NT2/D1 (cell line): ENCODE data around the gene FAF1.
"Not testable (repeated sequence)": the region's sequence is repeated elsewhere in the genome, so short reads cannot be mapped to it uniquely, and the experiment has no call there.

Experiments
- DNase-seq: peaks from one replicate; pipeline ENCODE4 v3.0.0-alpha.2; 2011; ENCODE audit warnings: low read depth, low spot score
- H3K27me3 ChIP-seq: 2 replicates; pipeline ENCODE4 v1.6.0; 2011; ENCODE audit warnings: mild to moderate bottlenecking; ENCODE audit not compliant: insufficient read length, insufficient read depth
- H3K36me3 ChIP-seq: 2 replicates; pipeline ENCODE4 v1.6.1; 2011; ENCODE audit warnings: mild to moderate bottlenecking, low read length, mixed read lengths; ENCODE audit not compliant: insufficient read depth, insufficient read length
- H3K4me1 ChIP-seq: 2 replicates; pipeline ENCODE4 v1.5.1; 2011; ENCODE audit not compliant: insufficient read depth, insufficient read length
- H3K4me3 ChIP-seq: 2 replicates; pipeline ENCODE4 v1.5.1; 2011; ENCODE audit warnings: low read depth; ENCODE audit not compliant: insufficient read length
- H3K9ac ChIP-seq: 2 replicates; pipeline ENCODE4 v1.6.0; 2011; ENCODE audit warnings: low read depth; ENCODE audit not compliant: insufficient read length
- H3K9me3 ChIP-seq: 2 replicates; pipeline ENCODE4 v1.5.1; 2011; ENCODE audit warnings: mild to moderate bottlenecking, low read length; ENCODE audit not compliant: insufficient read depth
- SUZ12 ChIP-seq: IDR thresholded peaks from 2 replicates; pipeline ENCODE4 v1.6.1; 2011; ENCODE audit not compliant: insufficient read length, insufficient read depth; ENCODE audit errors: extremely low read depth
- YY1 ChIP-seq: IDR thresholded peaks from 2 replicates; pipeline ENCODE4 v1.6.1; 2011; ENCODE audit not compliant: insufficient read length, insufficient read depth
- ZNF274 ChIP-seq: IDR thresholded peaks from 2 replicates; pipeline ENCODE4 v1.6.1; 2011; ENCODE audit warnings: mild to moderate bottlenecking, low read depth, low read length

Gene FAF1

DNA sequence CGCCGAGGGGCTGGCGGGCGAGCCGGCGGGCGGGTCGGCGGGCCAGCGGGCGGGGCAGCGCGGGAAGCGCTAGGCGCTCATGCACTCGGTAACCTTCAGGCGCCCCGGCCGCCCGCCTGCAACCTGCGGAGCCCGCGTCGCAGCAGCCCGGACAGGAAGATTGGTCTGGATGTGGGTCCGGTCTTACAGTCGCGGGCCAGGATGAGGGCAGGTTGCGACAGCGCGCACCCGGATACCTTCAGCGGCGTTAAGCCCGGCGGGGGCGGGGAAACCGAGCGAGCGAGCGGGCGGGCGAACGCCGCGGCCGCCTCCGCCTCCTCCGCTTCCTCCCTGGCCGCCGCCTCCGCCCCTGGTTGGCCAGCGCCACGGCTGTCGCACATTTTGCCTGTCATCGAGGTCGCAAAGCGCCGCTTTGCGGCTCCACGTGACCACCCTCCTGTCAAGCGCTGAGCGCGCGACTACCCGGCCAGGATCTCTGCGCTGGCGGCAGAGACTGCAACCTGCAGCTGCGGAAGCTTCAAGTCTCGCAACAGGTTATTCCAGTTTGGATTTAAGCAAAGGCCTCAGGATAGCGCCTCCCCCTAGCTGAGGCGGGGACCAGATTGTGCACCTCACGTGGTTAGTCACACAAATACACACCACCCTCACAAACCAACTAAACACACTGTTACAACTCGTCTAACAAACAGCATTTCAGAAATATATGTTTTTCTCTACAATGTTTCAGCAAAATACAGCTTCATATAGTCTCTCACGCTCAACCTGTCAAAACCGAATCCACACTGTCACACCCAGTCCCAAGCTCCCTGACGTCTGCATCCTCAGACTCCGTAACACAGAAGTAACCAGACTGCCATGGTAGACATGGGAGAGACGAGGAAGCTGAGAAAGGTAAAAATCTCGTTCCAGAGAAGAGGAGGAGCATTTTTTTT, at the start of gene FAF1:
FAF1 (minus strand) TSS at position 355 of the 932 bp plus-strand sequence. CDS start 456 bp downstream, outside the sequence.
- peaks cover 28% of the 10 kb centered on the region for H3K27me3 ChIP-seq
- H3K36me3 ChIP-seq = no peaks in the 10 kb centered on the region
- no peak for TF ChIP-seq SUZ12
- TF ChIP-seq ZNF274 = no peak
- TF ChIP-seq YY1 = peak; percentile 52
- H3K9me3 ChIP-seq = no peaks in the 10 kb centered on the region
- peak within 1 kb of the TSS; percentile 94 for H3K4me3 ChIP-seq
- H3K9ac ChIP-seq = peak within 1 kb of the TSS; percentile 91
- peaks cover 2% of the 10 kb centered on the region for H3K4me1 ChIP-seq
- DNase-seq = peak; percentile 99

DNA sequence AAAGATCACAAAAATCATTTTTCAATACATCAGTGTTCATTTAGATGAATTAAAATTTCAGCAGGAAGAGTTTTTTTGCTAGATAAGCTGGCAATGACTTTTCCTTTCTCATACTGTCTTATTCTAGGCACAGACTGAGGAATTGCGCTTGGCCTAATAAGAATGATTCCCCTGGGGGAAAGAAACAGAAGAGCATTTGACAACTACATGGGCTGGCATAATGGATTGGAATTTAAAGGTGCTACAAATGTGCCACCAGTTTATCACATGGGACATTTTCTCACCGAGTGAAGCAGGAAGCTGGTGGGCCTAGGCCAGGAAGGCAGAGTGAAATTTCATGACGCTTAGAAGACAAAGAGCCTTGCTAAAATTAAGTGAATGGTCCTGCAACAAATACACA, 49.3 kb upstream of the FAF1 start:
- Histone ChIP-seq H3K9me3 (no peaks in the 10 kb centered on the region), H3K27me3 (no peaks in the 10 kb centered on the region), H3K4me1 (peaks cover 2% of the 10 kb centered on the region), H3K9ac (no peak overlapping the region), H3K36me3 (no peaks in the 10 kb centered on the region), H3K4me3 (no peak overlapping the region)
- DNase-seq = no peak
- TF ChIP-seq SUZ12 (no peak), ZNF274 (no peak), YY1 (no peak)

DNA sequence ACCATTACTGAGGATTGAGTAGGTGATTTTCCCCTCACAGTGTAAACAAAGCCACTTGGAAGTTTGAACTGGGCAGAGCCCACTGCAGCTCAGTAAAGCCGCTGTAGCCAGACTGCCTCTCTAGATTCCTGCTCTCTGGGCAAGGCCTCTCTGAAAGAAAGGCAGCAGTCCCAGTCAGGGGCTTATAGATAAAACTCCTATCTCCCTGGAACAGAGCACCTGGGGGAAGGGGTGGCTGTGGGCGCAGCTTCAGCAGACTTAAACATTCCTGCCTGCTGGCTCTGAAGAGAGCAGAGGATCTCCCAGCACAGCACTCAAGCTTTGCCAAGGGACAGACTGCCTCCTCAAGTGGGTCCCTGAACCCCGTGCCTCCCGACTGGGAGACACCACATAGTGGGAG, 45.5 kb upstream of the FAF1 start:
- peak overlapping the region; percentile 35 for H3K9ac ChIP-seq
- H3K36me3 ChIP-seq, DNase-seq: not testable (repeated sequence)

DNA sequence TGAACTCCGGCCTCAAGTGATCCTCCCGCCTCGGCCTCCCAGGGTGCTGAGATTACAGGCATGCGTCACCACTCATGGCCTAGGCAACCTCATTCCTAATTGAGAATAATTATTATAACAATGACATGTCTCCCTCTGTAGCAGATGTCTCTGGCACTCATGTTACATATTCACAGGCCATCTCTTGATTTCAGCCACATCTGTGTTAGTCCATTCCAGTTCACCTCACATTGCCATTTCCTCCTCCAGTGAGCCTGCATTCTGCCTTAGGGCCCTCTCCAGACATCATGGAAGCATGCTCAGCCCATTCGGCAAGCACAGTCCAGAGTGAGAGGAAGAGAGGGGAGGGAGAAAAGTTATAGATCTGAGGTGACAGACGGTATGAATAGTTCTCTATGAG, 42.4 kb upstream of the FAF1 start:
- peaks cover 2% of the 10 kb centered on the region for H3K4me1 ChIP-seq
- no peaks in the 10 kb centered on the region for H3K9me3 ChIP-seq
- H3K9ac ChIP-seq = no peak overlapping the region
- no peak overlapping the region for H3K4me3 ChIP-seq
- H3K27me3 ChIP-seq = no peaks in the 10 kb centered on the region
- no peak for TF ChIP-seq SUZ12
- no peak for TF ChIP-seq ZNF274
- TF ChIP-seq YY1 = no peak
- DNase-seq = no peak
- no peaks in the 10 kb centered on the region for H3K36me3 ChIP-seq

More for the DNA sequence above, 45.5 kb upstream of the FAF1 start:
- H3K9me3 ChIP-seq, H3K27me3 ChIP-seq, H3K4me1 ChIP-seq, H3K4me3 ChIP-seq: not testable (repeated sequence)

DNA sequence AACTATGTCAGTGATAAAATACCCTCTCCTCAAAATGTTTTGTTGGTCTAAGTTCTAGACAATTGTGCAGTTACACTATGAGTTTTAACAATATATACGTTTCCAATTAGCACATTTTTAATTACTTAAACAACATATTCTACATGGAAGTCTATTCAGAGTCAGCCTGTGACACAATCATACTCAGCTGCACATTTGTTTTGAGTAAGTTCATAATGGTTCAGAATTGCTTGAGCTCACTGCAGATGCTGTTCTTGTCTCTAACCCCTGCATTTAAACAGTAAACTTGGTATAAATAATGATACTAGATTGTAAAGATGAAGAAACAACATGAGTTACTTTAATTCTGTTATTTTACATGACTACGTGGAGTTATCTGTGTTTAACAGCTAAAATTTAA, 40.6 kb upstream of the FAF1 start:
- TF ChIP-seq ZNF274 (no peak), YY1 (no peak), SUZ12 (no peak)

DNA sequence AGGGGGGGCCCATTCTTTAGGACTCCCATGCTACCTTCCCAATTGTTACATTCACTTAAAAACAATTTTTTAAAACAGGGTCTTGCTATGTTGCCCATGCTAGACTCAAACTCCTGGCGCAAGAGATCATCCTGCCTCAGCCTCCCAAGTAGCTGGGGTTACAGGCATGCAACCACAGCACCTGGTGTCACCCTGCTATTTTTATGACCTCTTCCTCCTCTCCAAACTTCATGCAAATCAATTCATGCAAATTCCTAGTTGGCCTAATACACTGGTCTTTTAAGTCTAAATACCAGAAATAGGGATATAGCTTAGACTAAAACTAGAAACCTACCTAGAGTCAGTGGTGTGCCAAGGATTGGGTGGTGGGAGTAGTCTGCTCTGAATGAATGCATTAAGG, 40.1 kb upstream of the FAF1 start:
- no peak for DNase-seq
- Histone ChIP-seq H3K27me3 (no peaks in the 10 kb centered on the region), H3K9ac (no peak overlapping the region), H3K4me1 (no peaks in the 10 kb centered on the region), H3K9me3 (no peaks in the 10 kb centered on the region), H3K4me3 (no peak overlapping the region), H3K36me3 (no peaks in the 10 kb centered on the region)
- TF ChIP-seq YY1 (no peak), SUZ12 (no peak), ZNF274 (no peak)

More for the DNA sequence above, 40.6 kb upstream of the FAF1 start:
- Histone ChIP-seq H3K4me1 (no peaks in the 10 kb centered on the region), H3K4me3 (no peak overlapping the region), H3K9ac (no peak overlapping the region), H3K36me3 (no peaks in the 10 kb centered on the region), H3K27me3 (no peaks in the 10 kb centered on the region), H3K9me3 (no peaks in the 10 kb centered on the region)
- DNase-seq = no peak

DNA sequence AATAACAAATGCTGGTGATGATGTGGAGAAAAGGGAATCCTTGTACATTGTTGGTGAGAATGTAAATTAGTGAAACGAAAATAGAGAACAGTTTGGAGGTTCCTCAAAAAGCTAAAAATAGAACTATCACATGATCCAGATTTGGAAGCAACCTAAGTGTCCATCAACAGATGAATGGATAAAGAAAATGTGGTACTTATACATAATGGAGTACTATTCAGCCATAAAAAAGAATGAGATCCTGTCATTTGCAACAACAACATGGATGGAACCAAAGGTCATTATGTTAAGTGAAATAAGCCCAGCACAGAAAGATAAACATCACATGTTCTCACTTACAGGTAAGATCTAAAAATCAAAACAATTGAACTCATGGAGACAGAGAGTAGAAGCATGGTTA, 39.3 kb upstream of the FAF1 start:
- not testable (repeated sequence) for H3K9ac ChIP-seq, H3K9me3 ChIP-seq, DNase-seq, H3K36me3 ChIP-seq, H3K27me3 ChIP-seq, H3K4me1 ChIP-seq, H3K4me3 ChIP-seq
